ENCODE measurements around the gene CDKN2A.

Gene CDKN2A

DNA sequence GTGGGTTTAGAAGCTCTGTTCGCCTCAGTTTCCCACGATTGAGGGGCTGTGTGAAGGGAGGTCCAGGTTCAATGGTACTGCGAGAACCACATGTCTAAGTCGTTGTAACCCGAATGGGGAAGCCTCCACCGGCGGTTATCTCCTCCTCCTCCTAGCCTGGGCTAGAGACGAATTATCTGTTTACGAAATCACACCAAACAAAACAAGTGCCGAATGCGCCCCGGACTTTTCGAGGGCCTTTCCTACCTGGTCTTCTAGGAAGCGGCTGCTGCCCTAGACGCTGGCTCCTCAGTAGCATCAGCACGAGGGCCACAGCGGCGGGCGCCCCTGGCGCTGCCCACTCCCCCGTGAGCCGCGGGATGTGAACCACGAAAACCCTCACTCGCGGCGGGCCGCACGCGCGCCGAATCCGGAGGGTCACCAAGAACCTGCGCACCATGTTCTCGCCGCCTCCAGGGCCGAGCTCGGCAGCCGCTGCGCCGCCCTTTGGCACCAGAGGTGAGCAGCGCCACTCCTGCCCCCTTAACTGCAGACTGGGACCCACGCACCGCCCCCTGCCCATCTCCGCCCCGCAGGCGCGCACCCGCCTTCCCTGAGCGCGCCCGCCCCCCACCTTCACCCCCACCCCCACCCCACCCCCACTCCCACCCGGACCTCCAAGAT is at the start of gene CDKN2A:
CDKN2A (minus strand) TSS at position 500 of the 663 bp plus-strand sequence.
- peak within 1 kb of the TSS; percentile 77 for H3K27ac Mint-ChIP-seq
- H3K4me3 Mint-ChIP-seq, result peak within 1 kb of the TSS; percentile 88
- H3K9me3 Mint-ChIP-seq, result no peaks in the 10 kb centered on the region
- H3K4me1 Mint-ChIP-seq (ENCODE audit: low read depth), result peaks cover 21% of the 10 kb centered on the region
- peaks cover 2% of the 10 kb centered on the region for H3K36me3 Mint-ChIP-seq (ENCODE audit: low read depth)
- DNase-seq, result peak; percentile 67
- peaks cover 62% of the 10 kb centered on the region for H3K27me3 Mint-ChIP-seq

DNA sequence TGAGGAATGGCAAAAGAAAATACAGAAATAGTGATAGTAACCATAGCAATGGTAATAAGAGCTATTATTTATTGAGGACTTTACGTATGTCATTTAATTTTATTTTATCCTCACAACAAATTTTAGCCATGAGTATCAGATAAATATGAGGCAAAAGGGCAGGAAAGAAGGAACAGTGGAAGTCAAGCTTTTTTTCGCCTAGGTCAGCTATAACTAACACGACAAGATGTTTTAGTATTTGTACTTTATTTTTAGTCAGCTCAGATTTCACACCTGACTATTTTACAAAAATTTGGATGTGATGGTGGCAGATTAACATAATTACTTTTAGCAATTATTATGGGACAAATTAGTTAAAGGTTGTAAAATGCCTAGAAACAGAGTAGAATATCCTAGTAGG is 49.7 kb upstream of the CDKN2A start:
- peaks cover 18% of the 10 kb centered on the region for H3K4me1 Mint-ChIP-seq (ENCODE audit: low read depth)
- H3K27me3 Mint-ChIP-seq, result peaks cover 42% of the 10 kb centered on the region
- H3K4me3 Mint-ChIP-seq, result no peak overlapping the region
- no peak overlapping the region for H3K27ac Mint-ChIP-seq
- no peaks in the 10 kb centered on the region for H3K9me3 Mint-ChIP-seq
- DNase-seq, result no peak
- no peaks in the 10 kb centered on the region for H3K36me3 Mint-ChIP-seq (ENCODE audit: low read depth)

DNA sequence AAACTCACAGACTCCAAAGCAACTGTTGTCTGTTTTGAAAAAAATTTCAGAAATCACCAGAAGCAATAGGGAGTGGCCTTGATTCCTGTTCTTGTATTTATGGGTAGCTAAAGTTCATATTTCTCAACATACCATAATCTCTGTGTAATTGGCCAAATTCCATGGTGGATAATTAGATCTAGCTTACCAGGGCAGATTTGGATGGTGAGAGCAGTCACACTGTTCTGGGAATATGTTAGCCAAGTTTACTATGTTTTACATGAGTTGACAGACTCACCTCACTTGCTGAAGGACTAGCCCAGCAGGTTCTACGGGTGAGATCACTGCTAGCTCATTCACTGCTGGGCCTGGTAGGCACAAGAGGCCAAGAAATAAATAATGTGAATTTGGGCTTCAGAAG is 47.6 kb upstream of the CDKN2A start:
- Mint-ChIP-seq H3K4me3 (no peak overlapping the region), H3K27me3 (peaks cover 30% of the 10 kb centered on the region), H3K27ac (no peak overlapping the region), H3K4me1 (ENCODE audit: low read depth) (peaks cover 18% of the 10 kb centered on the region), H3K36me3 (ENCODE audit: low read depth) (no peaks in the 10 kb centered on the region), H3K9me3 (no peaks in the 10 kb centered on the region)
- DNase-seq, result no peak

DNA sequence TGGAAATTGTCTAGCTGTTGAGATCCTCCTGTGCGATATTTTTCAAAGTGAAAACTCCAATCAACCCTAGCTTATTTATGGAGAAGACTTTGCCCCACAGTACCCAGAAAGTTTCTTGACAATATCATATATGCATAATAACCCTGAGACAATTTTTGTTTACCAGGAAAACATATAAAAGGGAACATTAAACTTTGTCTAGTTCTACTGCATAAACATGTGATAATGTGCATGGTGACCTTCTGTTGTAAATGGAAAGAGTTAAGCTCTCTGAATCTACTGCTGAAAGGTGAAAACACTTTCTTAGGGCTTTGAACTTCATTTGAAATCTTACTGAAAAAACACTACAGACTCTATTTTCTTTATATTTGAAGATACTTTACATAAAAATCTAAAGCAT is 47.2 kb upstream of the CDKN2A start:
- Mint-ChIP-seq H3K4me1 (ENCODE audit: low read depth) (peaks cover 17% of the 10 kb centered on the region), H3K27me3 (peaks cover 30% of the 10 kb centered on the region), H3K4me3 (no peak overlapping the region), H3K27ac (no peak overlapping the region), H3K9me3 (no peaks in the 10 kb centered on the region), H3K36me3 (ENCODE audit: low read depth) (no peaks in the 10 kb centered on the region)
- DNase-seq, result no peak

DNA sequence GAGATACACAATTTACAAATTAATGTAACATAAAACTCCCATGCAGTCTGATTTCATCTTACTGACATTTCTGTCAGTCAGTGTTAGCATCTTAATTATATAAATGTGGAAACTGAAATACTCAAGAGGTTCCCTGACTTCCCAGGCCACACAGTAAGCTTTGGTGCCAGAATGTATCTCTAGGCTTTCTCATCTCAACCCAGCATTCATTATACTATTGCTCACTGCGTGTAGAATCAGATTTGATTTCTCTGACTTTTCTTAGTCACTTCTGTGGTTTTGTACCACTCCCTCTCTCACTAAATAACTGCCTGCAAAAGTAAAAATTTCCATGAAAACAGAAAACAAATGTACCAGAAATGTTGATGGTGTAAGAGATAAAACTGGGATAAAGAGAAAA is 46.6 kb upstream of the CDKN2A start:
- peaks cover 30% of the 10 kb centered on the region for H3K27me3 Mint-ChIP-seq
- H3K4me1 Mint-ChIP-seq (ENCODE audit: low read depth), result peaks cover 16% of the 10 kb centered on the region
- no peak overlapping the region for H3K4me3 Mint-ChIP-seq
- no peaks in the 10 kb centered on the region for H3K9me3 Mint-ChIP-seq
- no peak for DNase-seq
- no peak overlapping the region for H3K27ac Mint-ChIP-seq
- no peaks in the 10 kb centered on the region for H3K36me3 Mint-ChIP-seq (ENCODE audit: low read depth)

DNA sequence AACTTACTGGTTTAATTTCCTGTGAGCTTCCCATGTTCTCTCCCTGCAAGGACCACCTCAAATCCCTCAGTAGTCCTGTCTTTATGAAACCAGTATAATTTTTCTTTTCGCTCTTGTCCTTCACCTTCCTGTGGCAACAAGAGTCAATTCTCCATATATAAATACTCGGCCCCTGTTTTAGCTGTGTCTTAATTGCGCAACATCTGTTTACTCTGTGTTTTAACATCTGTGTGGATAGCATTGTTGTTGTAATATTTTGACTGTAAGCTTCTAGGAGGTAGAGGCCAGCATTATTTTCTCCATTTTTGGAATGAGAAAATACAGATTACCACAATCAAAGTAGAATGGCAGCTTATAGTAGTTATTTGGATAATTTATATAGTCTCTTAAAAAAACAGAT is 45.1 kb upstream of the CDKN2A start:
- Mint-ChIP-seq H3K4me1 (ENCODE audit: low read depth) (peaks cover 15% of the 10 kb centered on the region), H3K27ac (no peak overlapping the region), H3K4me3 (no peak overlapping the region)

DNA sequence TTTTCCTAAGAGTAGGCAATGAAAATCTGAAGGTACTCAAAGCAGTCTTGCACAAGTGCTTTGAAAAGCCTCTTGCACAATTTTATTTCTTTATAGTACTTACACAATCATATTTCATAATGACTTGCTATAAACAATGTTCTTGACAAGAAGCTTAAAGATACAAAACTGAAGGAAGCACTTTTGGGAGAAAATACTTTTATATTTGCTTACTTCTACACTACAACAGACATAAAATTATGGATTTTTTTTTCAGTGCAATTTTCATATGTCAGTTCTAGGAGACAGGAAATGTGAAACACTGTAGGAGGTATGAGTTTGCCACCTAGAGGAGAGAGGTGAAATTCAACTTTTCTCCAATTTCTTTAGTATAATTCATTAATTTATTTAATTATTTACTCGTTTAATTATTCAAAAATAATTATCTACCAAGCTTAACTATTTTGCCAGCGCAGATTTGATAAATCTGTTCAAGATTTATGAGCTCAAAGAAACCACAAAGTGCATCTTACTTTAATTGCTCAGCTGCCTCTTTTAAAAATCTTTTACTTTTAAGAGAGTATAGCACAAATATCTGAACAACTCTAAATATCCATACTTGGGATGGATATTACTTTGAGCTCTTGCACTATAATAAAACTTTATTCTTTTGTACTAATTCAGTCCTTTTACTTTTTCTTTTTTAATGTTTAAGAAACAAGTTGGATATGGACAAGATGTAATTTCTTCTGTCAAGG is 43.9 kb upstream of the CDKN2A start:
- no peak for DNase-seq
- H3K4me3 Mint-ChIP-seq, result no peak overlapping the region
- H3K27me3 Mint-ChIP-seq, result peaks cover 27% of the 10 kb centered on the region
- no peak overlapping the region for H3K27ac Mint-ChIP-seq
- no peaks in the 10 kb centered on the region for H3K36me3 Mint-ChIP-seq (ENCODE audit: low read depth)
- H3K4me1 Mint-ChIP-seq (ENCODE audit: low read depth), result peaks cover 15% of the 10 kb centered on the region
- H3K9me3 Mint-ChIP-seq, result no peaks in the 10 kb centered on the region

More for the DNA sequence above, 45.1 kb upstream of the CDKN2A start:
- H3K27me3 Mint-ChIP-seq, result peaks cover 27% of the 10 kb centered on the region
- H3K9me3 Mint-ChIP-seq, result no peaks in the 10 kb centered on the region
- H3K36me3 Mint-ChIP-seq (ENCODE audit: low read depth), result no peaks in the 10 kb centered on the region
- no peak for DNase-seq

DNA sequence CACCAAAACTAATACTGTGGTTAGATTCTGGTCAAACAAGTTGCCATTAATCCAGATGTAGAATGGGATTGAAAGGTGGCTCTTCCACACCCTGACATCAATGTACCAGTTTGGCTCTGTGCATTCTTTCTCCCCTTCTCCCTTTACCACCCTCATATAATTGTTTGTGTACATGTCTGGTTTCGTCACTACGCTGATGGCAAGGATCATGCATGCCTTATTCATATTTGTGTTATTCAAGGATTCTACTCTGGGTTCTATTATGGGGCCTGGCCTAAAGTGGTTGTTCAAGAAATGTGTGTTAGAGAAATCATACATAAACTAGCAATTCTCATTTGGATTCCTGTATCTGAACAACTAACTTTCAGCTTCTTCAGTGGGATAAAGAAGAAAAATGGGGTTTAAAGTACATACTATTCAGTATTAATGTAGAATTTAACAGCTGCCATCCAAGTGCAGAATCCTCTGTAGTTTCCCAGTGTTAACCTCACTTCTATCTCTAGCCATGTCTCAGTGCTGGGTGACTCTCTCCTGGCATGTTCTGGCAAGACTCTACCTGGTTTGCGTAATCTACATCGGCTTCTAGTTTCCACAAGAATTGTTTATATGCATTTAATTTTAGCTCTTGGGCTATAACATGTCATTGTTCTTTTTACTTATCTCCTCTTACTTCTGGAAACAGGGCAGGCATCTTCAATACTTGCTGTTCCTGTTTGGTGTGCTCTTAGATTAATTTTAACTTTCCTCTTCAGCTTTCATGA is 42.9 kb upstream of the CDKN2A start:
- H3K27ac Mint-ChIP-seq, result no peak overlapping the region
- H3K4me1 Mint-ChIP-seq (ENCODE audit: low read depth), result peaks cover 15% of the 10 kb centered on the region
- no peak overlapping the region for H3K4me3 Mint-ChIP-seq
- DNase-seq, result no peak
- no peaks in the 10 kb centered on the region for H3K9me3 Mint-ChIP-seq
- no peaks in the 10 kb centered on the region for H3K36me3 Mint-ChIP-seq (ENCODE audit: low read depth)
- H3K27me3 Mint-ChIP-seq, result peaks cover 22% of the 10 kb centered on the region

DNA sequence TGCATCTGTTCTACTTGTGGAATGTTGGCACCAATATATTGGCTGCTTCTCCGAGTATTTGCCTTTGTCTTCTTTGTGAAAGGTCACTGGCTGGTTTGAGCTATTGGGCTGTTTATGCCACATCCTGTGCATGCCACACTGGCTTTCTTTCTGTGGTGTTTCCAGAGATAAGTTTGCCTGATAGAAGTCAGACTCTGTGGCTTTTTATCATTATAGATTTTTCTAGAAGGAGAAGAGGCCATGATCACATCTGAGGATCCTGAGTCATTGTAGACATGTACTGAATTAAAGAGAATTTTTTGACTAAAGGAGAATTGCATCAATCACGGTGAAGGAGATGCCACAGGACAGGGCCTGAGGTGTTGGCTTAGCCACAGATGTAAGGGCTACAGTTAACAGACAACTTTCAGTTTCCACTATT is 41.4 kb upstream of the CDKN2A start:
- Mint-ChIP-seq H3K27ac (no peak overlapping the region), H3K9me3 (no peaks in the 10 kb centered on the region), H3K27me3 (peaks cover 16% of the 10 kb centered on the region), H3K4me1 (ENCODE audit: low read depth) (peaks cover 8% of the 10 kb centered on the region), H3K4me3 (no peak overlapping the region), H3K36me3 (ENCODE audit: low read depth) (no peaks in the 10 kb centered on the region)
- no peak for DNase-seq

DNA sequence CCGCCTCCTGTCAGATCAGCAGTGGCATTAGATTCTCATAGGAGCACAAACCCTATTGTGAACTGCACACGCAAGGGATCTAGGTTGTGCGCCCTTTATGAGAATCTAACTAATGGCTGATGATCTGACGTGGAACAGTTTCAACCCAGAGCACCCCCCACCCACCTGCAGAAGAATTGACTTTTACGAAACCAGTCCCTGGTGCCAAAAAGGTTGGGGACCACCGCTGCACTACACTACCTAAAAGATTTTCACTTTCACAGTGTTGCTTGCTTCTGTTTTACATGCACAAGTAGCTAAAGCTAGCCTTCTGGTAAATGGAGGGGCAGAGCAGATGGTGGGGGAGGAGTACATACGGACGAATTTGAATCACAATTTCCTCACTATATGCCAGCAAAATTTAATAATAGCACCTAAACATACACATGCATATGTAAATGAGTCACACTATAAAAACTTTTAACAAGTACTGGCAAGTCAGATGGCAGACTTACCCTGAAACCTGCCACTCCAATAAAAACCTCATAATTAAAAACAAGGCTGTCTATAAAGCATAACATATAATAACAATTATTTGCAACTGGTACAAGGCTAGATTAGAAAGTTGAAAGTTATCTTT is 38.9 kb upstream of the CDKN2A start:
- Mint-ChIP-seq H3K27ac (no peak overlapping the region), H3K36me3 (ENCODE audit: low read depth) (no peaks in the 10 kb centered on the region), H3K9me3 (no peaks in the 10 kb centered on the region), H3K4me3 (no peak overlapping the region), H3K27me3 (peaks cover 17% of the 10 kb centered on the region), H3K4me1 (ENCODE audit: low read depth) (peaks cover 6% of the 10 kb centered on the region)
- DNase-seq, result no peak

DNA sequence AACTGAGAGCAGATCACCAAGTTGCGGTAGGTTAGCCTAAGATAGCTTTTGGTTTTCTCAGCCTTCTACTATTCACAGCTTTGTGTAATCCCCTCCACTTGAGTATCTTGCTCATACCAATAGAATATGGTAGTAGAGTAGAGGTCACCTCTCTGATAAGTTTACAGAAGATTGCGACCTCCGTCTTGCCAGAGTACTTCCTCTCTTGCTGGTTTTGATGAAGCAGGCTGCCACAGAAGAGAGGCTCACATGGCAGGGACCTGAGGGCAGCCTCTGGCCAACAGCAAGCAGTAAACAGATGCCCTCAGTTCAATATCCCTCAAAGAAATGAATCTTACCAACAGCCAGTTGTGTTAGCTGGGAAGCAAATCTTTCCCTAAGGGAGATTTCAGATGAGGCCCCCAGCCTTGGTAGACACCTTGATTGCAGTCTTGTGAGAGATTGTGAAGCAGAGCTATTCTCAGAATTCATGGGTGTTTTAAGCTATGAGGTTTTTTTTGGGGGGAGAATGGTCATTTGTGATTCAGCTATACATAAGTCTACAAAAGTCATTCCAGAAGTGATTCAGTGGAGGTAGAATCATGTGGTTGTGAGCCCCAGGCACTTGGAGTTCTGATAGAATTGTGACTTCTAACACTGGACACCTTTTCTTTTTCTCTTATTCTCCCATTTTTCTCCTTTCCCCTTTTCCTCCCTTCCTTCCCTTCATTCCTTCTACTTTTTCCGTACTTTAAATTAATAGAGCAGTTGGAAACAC is 37.6 kb upstream of the CDKN2A start:
- DNase-seq, result no peak
- H3K4me1 Mint-ChIP-seq (ENCODE audit: low read depth), result peaks cover 6% of the 10 kb centered on the region
- no peaks in the 10 kb centered on the region for H3K36me3 Mint-ChIP-seq (ENCODE audit: low read depth)
- peaks cover 17% of the 10 kb centered on the region for H3K27me3 Mint-ChIP-seq
- no peaks in the 10 kb centered on the region for H3K9me3 Mint-ChIP-seq
- no peak overlapping the region for H3K27ac Mint-ChIP-seq
- no peak overlapping the region for H3K4me3 Mint-ChIP-seq

DNA sequence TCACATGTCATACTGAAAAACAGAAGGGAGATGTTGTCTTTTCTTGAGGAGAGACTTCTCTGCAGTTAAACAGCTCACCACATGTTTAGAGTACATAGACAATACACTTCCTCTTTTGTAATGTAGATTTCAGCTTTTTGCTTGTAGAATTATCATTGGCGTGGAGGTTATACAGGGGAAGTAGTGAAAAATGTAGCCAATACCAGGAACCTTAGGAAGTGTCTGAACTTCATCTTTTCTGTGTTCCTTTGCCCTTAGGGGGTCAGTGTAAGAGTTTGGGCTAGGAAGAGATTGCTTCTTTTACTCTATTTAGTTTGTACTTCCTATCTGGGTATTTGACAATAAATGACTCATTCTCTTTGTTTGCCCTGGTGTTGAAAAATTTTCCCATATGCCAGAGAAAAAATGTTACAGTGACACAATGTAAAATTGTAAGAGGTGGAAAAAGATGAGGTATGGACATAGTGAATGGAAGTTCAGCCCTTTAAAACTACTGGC is 36.0 kb upstream of the CDKN2A start:
- Mint-ChIP-seq H3K27me3 (peaks cover 23% of the 10 kb centered on the region), H3K36me3 (ENCODE audit: low read depth) (no peaks in the 10 kb centered on the region), H3K4me1 (ENCODE audit: low read depth) (peaks cover 2% of the 10 kb centered on the region), H3K4me3 (no peak overlapping the region), H3K27ac (no peak overlapping the region), H3K9me3 (no peaks in the 10 kb centered on the region)
- no peak for DNase-seq

DNA sequence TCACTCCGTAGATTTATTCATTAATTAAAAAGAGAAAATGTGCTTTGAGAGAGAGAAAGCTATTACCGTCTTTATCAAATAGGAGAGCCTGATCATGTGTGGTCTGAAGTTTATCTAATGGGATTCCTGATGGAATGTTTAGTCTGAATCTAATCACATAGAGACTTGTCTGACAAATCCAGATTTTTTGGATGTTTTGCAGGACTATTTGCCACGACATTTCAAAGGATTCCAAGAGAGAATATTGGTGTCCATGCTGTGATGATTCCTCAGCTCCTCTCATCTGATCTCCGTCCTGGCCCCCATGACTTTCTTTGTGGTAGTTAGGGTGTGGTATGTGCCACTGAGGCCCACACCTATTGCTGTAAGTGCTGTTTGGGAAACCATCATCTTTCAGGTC is 35.0 kb upstream of the CDKN2A start:
- Mint-ChIP-seq H3K4me1 (ENCODE audit: low read depth) (peaks cover 2% of the 10 kb centered on the region), H3K27me3 (peaks cover 31% of the 10 kb centered on the region), H3K27ac (no peak overlapping the region), H3K4me3 (no peak overlapping the region), H3K9me3 (no peaks in the 10 kb centered on the region), H3K36me3 (ENCODE audit: low read depth) (no peaks in the 10 kb centered on the region)
- no peak for DNase-seq

DNA sequence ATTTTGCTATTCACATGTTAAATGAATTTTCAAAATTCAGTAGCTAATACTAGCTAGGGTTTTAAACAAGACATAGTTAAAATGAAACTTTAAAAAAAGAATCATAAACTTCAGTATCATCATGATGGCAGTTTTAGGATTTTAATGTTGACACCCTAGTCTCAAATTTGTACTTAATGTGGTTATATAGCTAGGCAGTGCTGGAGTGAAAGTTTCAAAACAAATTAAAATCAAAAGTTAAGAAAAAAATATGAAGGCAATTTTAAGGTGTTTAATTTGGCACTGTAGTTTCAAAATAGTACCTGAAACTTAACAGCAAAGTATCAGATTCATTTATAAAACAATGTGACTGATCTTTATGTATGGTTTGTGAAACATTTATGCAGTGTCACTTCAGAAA is 34.2 kb upstream of the CDKN2A start:
- Mint-ChIP-seq H3K27ac (no peak overlapping the region), H3K36me3 (ENCODE audit: low read depth) (no peaks in the 10 kb centered on the region), H3K4me1 (ENCODE audit: low read depth) (peaks cover 2% of the 10 kb centered on the region), H3K27me3 (peaks cover 38% of the 10 kb centered on the region), H3K4me3 (no peak overlapping the region), H3K9me3 (no peaks in the 10 kb centered on the region)
- no peak for DNase-seq

Data from activated T-cell treated with anti-CD3 and anti-CD28 coated beads, Interleukin-2, amount 50 U/mL, for 24 hours (primary cell).